Peyer's patch (tissue), 4 donors: ENCODE results near the gene EHBP1.

Experiments used
- POLR2A ChIP-seq, 2 donors: fragments of 450-650 bp; IDR thresholded peaks; one replicate each; pipeline ENCODE4 v1.5.1; 2017; ENCODE audit warnings: antibody characterized with exemption in 2 of 2, mild to moderate bottlenecking in 2 of 2, moderate library complexity in 2 of 2
- TF ChIP-seq, protein P1 (sequence below), 6 experiments: fragments of 450-650 bp in 4 of 6; fragments of 200-600 bp in 2 of 6; sonication (generic) in 1 of 6; IDR thresholded peaks; one replicate each; pipeline ENCODE4 v1.5.1; 2017 to 2019; ENCODE audit warnings: antibody characterized with exemption in 6 of 6, mild to moderate bottlenecking in 3 of 6, moderate library complexity in 1 of 6

- TF ChIP-seq, protein P1, sequence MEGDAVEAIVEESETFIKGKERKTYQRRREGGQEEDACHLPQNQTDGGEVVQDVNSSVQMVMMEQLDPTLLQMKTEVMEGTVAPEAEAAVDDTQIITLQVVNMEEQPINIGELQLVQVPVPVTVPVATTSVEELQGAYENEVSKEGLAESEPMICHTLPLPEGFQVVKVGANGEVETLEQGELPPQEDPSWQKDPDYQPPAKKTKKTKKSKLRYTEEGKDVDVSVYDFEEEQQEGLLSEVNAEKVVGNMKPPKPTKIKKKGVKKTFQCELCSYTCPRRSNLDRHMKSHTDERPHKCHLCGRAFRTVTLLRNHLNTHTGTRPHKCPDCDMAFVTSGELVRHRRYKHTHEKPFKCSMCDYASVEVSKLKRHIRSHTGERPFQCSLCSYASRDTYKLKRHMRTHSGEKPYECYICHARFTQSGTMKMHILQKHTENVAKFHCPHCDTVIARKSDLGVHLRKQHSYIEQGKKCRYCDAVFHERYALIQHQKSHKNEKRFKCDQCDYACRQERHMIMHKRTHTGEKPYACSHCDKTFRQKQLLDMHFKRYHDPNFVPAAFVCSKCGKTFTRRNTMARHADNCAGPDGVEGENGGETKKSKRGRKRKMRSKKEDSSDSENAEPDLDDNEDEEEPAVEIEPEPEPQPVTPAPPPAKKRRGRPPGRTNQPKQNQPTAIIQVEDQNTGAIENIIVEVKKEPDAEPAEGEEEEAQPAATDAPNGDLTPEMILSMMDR (IDR thresholded peaks at IDR 0.05): no peak
- no peak for TF ChIP-seq POLR2A (IDR thresholded peaks at IDR 0.05)
Measured at GRCh38 chr2:62968668-62969067, 263.2 kb downstream of the EHBP1 start.
